IMR-90 (cell line): Measurements from ENCODE around the gene OR5AP2. TPM values are rescaled to one million over a fixed set of nuclear protein-coding genes. Genes with fewer than 3 reads are reported as not detected.

Experiments used
- microRNA-seq, 2 experiments: library from miRNA; stranded (forward) in 1 of 2; unstranded in 1 of 2; fragments of 10-50 nt in 1 of 2; fragments of <30 nt in 1 of 2; gene quantifications in 1 of 2; microRNA quantifications in 1 of 2; one replicate each; pipeline versions ENCODE3 to v1.1.0; 2013 to 2020; ENCODE audit not compliant: insufficient read depth in 1 of 2, insufficient read length in 1 of 2, unreplicated experiment in 1 of 2
- polyA plus RNA-seq, 3 experiments: library from polyadenylated mRNA; depleted of rRNA; stranded (reverse); fragments of >200 nt; gene quantifications; 2 replicates each; pipeline ENCODE4 v1.2.3, GENCODE V29; 2012; ENCODE audit warnings: low replicate concordance in 1 of 3
- small RNA-seq, 5 experiments: library from RNA; depleted of rRNA; stranded (forward); fragments of <200 nt; gene quantifications; one replicate each; pipeline ENCODE3, GENCODE V24; 2012
- total RNA-seq: library from RNA; depleted of rRNA; stranded (reverse); fragments of >200 nt; gene quantifications from 2 replicates; pipeline ENCODE4 v1.2.3, GENCODE V29; 2012; rRNA removed

Gene OR5AP2
- total and polyA plus RNA-seq, 2 of the 4 experiments (the other 2 are of a cell fraction) = not detected

Small RNA genes lying within 50 kb of the gene (microRNA-seq; reads per million reads assigned to microRNA genes)
- not detected for gene AP004245.1 (ENCODE audit: insufficient read depth, insufficient read length)

Small RNA genes lying within 50 kb of the gene (small RNA-seq; reads per million reads assigned to genes)
- 0 reads per million in 5 experiments for gene AP004245.1

Other genes starting within 250 kb of the OR5AP2 start
- not detected in 2 replicates for gene OR5AL1, start 229.7 kb downstream of the OR5AP2 start, total RNA-seq
- gene OR5AL1, start 229.7 kb downstream of the OR5AP2 start, polyA plus RNA-seq (2012; rRNA removed) = not detected in 2 replicates
- gene OR5M3, start 169.1 kb downstream of the OR5AP2 start, total RNA-seq = not detected in 2 replicates
- gene OR5M3, start 169.1 kb downstream of the OR5AP2 start, polyA plus RNA-seq (2012; rRNA removed) = not detected in 2 replicates
- gene OR5M8, start 151.1 kb downstream of the OR5AP2 start, total RNA-seq = not detected in 2 replicates
- not detected in 2 replicates for gene OR5M8, start 151.1 kb downstream of the OR5AP2 start, polyA plus RNA-seq (2012; rRNA removed)
- gene OR5M11, start 99.2 kb downstream of the OR5AP2 start, total RNA-seq = not detected in 2 replicates
- not detected in 2 replicates for gene OR5M11, start 99.2 kb downstream of the OR5AP2 start, polyA plus RNA-seq (2012; rRNA removed)
- gene OR5M10, start 64.7 kb downstream of the OR5AP2 start, total RNA-seq = not detected in 2 replicates
- gene OR5M10, start 64.7 kb downstream of the OR5AP2 start, polyA plus RNA-seq (2012; rRNA removed) = not detected in 2 replicates
- gene OR5M1, start 27.6 kb downstream of the OR5AP2 start, total RNA-seq = not detected in 2 replicates
- gene OR5M1, start 27.6 kb downstream of the OR5AP2 start, polyA plus RNA-seq (2012; rRNA removed) = not detected in 2 replicates
- not detected in 2 replicates for gene OR5AR1, start 21.2 kb upstream of the OR5AP2 start, total RNA-seq
- not detected in 2 replicates for gene OR5AR1, start 21.2 kb upstream of the OR5AP2 start, polyA plus RNA-seq (2012; rRNA removed)
- not detected in 2 replicates for gene OR9G1, start 56.7 kb upstream of the OR5AP2 start, total RNA-seq
- gene OR9G1, start 56.7 kb upstream of the OR5AP2 start, polyA plus RNA-seq (2012; rRNA removed) = not detected in 2 replicates
- gene OR9G4, start 106.3 kb upstream of the OR5AP2 start, total RNA-seq = not detected in 2 replicates
- gene OR9G4, start 106.3 kb upstream of the OR5AP2 start, polyA plus RNA-seq (2012; rRNA removed) = not detected in 2 replicates